ENCODE results near the gene PLK2. TPM values are rescaled to one million over a fixed set of nuclear protein-coding genes. Genes with fewer than 3 reads are reported as not detected.

The PLK2 gene
- total and polyA plus RNA-seq, 5 experiments from 2014 or later = 0.33 to 10.7 (median 1.0) TPM

DNA sequence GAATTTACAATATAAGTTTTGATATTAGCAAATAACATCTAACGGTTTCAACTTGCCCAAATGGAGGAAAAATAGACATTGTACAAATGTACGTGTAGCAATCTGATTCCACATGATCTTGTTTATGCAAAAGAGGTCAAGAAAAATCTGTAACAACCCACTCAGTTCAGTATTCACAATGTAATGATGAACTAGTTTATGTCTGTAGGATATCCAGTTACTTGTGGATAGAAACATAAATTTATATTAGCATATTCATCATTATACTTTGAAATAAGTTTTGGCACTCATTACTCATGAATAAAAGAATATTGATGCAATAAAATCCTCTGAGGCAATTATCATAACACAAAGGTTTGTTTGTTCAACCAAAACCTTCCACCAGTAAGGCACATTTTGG is 28.1 kb downstream of the PLK2 start:
- H3K4me3 Mint-ChIP-seq = no peak overlapping the region
- H3K4me1 Mint-ChIP-seq = peaks cover 2 to 7% (median 5%) of the 10 kb centered on the region in 4 donors
- no peaks in the 10 kb centered on the region for H3K9me3 Mint-ChIP-seq
- no peak for DNase-seq
- no peak overlapping the region for H3K27ac Mint-ChIP-seq
- POLR2A ChIA-PET = no interaction called here
- ATAC-seq = no peak
- H3K36me3 Mint-ChIP-seq = no peaks in the 10 kb centered on the region
- H3K27me3 Mint-ChIP-seq = peaks cover 0 to 2% (median 0%) of the 10 kb centered on the region in 5 donors

DNA sequence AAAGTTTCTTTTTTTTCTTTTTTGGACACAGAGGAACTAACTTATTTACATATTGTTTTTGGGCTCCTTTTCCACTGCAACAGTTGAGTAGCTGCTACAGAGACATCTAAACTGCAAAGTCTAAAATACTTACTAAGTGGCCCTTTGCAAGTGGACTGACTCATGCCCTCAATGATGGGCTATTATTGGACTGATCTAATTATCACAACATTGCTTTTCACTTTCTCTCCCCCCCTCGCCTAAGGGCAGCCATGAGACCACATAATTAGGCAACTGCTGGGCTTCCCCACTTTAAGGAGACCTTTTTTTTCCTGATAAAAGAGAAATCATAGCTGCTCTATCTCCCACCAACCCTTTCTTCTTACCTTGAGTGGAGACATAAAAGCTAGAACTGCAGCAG is 47.0 kb downstream of the PLK2 start:
- H3K4me3 Mint-ChIP-seq = no peak overlapping the region
- no peaks in the 10 kb centered on the region for H3K36me3 Mint-ChIP-seq
- H3K27me3 Mint-ChIP-seq = peaks cover 2 to 26% (median 9%) of the 10 kb centered on the region in 5 donors
- H3K9me3 Mint-ChIP-seq = no peaks in the 10 kb centered on the region
- no peak for ATAC-seq
- no peak for DNase-seq
- no peaks in the 10 kb centered on the region for H3K4me1 Mint-ChIP-seq
- POLR2A ChIA-PET = interaction anchor here (1.8 kb wide), 1 partner anchor 48 kb away, joined by 4 read pairs; no protein-coding TSS in a partner anchor
- no peak overlapping the region for H3K27ac Mint-ChIP-seq

DNA sequence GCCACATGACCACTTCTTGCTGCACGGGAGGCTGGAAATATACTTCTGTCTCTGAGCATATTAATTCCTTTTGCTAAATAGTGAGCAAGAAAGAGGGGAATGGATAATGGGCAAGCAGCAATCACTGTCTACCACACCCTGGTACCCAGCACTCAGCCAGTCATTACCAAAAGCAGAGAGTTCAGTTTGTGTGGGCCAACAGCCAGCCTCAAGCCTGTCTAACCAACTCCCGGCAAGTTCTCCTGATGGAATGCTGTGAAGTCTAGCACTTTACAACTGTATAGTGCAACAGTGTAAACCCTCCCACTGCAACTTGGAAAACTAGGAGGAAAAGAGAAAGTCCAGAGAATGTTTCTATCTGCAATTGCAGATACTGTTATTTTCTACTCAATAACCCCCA is 47.8 kb downstream of the PLK2 start:
- Mint-ChIP-seq H3K4me3 (no peak overlapping the region), H3K27ac (no peak overlapping the region), H3K4me1 (no peaks in the 10 kb centered on the region), H3K36me3 (no peaks in the 10 kb centered on the region), H3K9me3 (no peaks in the 10 kb centered on the region), H3K27me3 (peaks cover 2 to 26% (median 9%) of the 10 kb centered on the region in 5 donors)
- POLR2A ChIA-PET = no interaction called here
- no peak for DNase-seq
- ATAC-seq = no peak

DNA sequence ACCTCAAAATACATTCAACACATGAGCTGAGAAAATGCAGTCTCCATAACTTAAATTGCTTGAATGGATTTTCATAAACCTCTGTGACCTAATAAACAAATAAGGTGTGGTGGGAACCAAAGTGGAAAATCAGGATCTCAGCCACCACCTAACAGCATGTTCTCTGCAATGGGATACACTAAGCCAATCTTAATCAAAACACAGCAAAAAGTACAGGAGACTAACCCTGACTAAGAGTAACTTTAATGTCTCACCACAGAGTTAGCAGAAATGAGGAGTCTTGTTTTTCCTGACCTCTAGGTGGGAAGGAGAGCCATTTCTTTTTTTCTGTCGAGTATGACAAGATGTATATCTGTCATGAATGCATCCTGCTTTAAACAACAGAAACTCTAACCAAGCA is 48.5 kb downstream of the PLK2 start:
- Mint-ChIP-seq H3K9me3 (no peaks in the 10 kb centered on the region), H3K27ac (no peak overlapping the region), H3K4me1 (no peaks in the 10 kb centered on the region), H3K36me3 (no peaks in the 10 kb centered on the region), H3K4me3 (no peak overlapping the region), H3K27me3 (peaks cover 2 to 20% (median 8%) of the 10 kb centered on the region in 5 donors)
- POLR2A ChIA-PET = no interaction called here
- DNase-seq (no peak), ATAC-seq (no peak)

DNA sequence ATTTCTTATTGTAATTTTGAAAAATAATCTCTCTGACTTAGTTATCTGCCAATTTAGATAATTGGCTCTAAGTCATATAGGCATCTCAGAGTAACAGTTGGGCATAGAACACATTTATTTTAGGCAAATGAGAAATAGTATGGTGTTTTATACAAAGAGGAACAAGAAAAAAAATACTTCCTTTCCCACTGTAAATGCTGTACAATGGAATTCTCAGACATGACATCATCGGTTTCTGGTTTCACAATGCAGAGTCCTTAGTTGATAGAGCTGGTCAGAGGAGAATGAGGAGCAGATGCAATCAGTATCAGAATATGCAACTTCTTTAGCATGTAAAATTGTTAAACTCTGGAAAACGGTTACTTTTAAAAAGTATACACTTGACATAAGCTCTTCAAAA is 49.4 kb downstream of the PLK2 start:
- Mint-ChIP-seq H3K36me3 (no peaks in the 10 kb centered on the region), H3K27me3 (peaks cover 1 to 19% (median 4%) of the 10 kb centered on the region in 5 donors), H3K27ac (no peak overlapping the region), H3K4me3 (no peak overlapping the region), H3K4me1 (no peaks in the 10 kb centered on the region), H3K9me3 (no peaks in the 10 kb centered on the region)
- no peak for ATAC-seq
- no peak for DNase-seq
- POLR2A ChIA-PET = no interaction called here

DNA sequence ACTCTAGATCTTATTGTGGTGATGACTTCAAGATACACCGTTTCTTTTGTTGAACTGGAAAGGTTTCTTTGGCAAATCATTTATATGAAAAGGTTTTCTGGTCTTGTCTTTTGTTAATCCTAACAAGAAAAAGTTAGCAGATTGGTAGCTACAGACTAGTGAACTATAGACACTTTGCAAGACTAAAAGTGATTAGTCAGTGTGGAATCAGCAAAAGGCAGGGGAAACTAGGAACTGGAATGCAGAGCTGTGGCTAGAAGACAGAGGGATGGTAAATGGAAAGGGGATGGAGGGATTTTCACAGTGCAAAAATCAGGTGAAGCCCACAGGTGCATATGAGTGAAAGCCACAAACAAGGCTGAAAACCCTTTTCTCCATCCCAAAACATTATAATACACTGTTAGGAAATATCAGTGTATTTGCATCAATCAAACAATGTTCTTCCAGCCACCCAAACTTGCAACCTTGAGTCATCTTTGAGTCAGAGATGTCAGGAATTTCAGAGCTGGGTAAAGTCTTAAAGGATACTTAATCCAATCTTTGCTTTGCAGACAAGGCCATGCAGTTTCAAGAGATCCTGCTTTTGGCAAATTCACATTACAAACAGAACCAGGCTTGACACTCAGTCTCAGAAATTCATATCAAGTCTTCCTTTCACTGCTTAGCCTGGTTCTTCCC is 52.7 kb downstream of the PLK2 start:
- POLR2A ChIA-PET = no interaction called here
- no peak overlapping the region for H3K4me3 Mint-ChIP-seq
- H3K27ac Mint-ChIP-seq = no peak overlapping the region
- no peaks in the 10 kb centered on the region for H3K36me3 Mint-ChIP-seq
- ATAC-seq (no peak), DNase-seq (no peak)
- H3K9me3 Mint-ChIP-seq = no peaks in the 10 kb centered on the region
- no peaks in the 10 kb centered on the region for H3K4me1 Mint-ChIP-seq
- H3K27me3 Mint-ChIP-seq = peaks cover 1 to 16% (median 4%) of the 10 kb centered on the region in 5 donors

DNA sequence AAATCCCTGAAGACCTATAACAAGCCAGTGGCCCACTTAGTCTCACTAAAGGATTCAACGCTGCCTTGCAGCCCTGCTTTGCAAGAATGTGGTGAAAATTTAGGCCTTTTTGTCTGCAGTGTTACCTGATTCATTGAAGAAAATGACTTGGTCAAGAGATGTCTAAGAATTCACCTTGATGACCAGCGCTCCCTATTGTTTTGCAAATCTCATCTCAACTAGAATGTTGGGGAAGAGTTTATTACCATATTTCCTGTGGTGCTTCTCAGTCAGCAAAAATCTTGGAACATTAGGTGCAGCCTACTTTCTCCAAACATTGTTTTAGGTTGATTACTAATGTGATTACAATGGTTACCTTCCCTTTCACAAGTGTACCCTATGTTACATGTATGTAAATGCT is 53.5 kb downstream of the PLK2 start:
- Mint-ChIP-seq H3K9me3 (no peaks in the 10 kb centered on the region), H3K27ac (no peak overlapping the region), H3K4me3 (no peak overlapping the region), H3K27me3 (peaks cover 1 to 16% (median 4%) of the 10 kb centered on the region in 5 donors), H3K4me1 (no peaks in the 10 kb centered on the region), H3K36me3 (no peaks in the 10 kb centered on the region)
- POLR2A ChIA-PET = no interaction called here
- no peak for DNase-seq
- no peak for ATAC-seq

DNA sequence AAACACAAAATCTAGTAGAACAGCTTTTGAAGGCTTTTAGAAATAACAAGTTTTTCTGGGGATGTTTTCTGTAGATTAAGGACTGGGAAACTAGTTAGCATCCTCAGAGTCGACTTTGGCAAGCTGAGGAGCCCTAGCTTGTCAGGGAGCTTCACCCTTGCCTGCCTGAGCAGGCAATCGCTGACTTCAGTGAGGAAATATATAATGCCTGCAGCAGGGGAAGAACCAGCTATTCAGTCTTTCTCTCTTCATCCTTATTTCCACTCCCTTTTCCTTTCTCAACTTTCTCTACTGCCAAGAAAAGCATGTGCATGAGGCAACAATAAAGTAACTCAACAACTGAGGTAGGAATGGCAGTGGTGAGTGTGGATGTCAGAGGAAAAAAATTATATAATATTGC is 54.7 kb downstream of the PLK2 start:
- H3K9me3 Mint-ChIP-seq = no peaks in the 10 kb centered on the region

DNA sequence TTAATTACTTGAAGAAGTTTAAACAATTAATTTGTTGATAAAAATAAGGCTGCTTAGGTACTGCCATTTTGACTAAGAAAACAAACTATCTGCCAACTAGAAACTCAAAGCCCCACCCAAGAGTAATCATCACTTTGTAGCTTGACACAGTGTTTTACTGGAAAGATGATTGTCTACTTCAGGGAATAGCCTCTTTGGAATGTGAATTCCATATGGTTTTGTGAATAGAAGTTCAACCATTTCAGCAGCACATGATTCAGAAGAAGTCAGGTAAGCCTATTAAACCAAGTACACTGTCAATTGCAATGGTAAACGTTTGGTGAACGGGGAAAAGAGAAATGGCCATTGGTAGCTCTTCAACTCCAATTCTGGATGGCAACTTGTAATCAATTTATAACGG is 55.2 kb downstream of the PLK2 start:
- POLR2A ChIA-PET = no interaction called here
- Mint-ChIP-seq H3K27me3 (peaks cover 0 to 13% (median 4%) of the 10 kb centered on the region in 5 donors), H3K9me3 (no peaks in the 10 kb centered on the region), H3K36me3 (no peaks in the 10 kb centered on the region), H3K4me3 (no peak overlapping the region), H3K27ac (no peak overlapping the region), H3K4me1 (no peaks in the 10 kb centered on the region)
- ATAC-seq (no peak), DNase-seq (no peak)

More for the DNA sequence above, 54.7 kb downstream of the PLK2 start:
- Mint-ChIP-seq H3K27ac (no peak overlapping the region), H3K4me3 (no peak overlapping the region), H3K27me3 (peaks cover 0 to 16% (median 4%) of the 10 kb centered on the region in 5 donors), H3K4me1 (no peaks in the 10 kb centered on the region), H3K36me3 (no peaks in the 10 kb centered on the region)
- DNase-seq (no peak), ATAC-seq (no peak)
- POLR2A ChIA-PET = no interaction called here

Other genes starting within 250 kb of the PLK2 start
- 1 to 10 TPM; 1.4 to 2.0 TPM for gene GAPT, start 31.3 kb upstream of the PLK2 start, total RNA-seq
- gene GAPT, start 31.3 kb upstream of the PLK2 start, polyA plus RNA-seq = under 1 TPM; 0.13 to 0.43 (median 0.17) TPM
- not detected for gene RAB3C, start 123.0 kb upstream of the PLK2 start, total RNA-seq
- not detected for gene RAB3C, start 123.0 kb upstream of the PLK2 start, polyA plus RNA-seq

Measured in naive thymus-derived CD8-positive, alpha-beta T cell (primary cell).